GM23248 (cell line): Measurements from ENCODE around the gene NOL8. TPM values are rescaled to one million over a fixed set of nuclear protein-coding genes. Genes with fewer than 3 reads are reported as not detected.

ENCODE experiments used
- DNase-seq: peaks from one replicate; pipeline ENCODE4 v3.0.0-alpha.2; 2015
- H2AFZ ChIP-seq: fragments of 200-600 bp; sonication (generic); 2 replicates; pipeline ENCODE4 v1.6.1; 2016; ENCODE audit warnings: antibody characterized with exemption
- H3F3A ChIP-seq: fragments of 200-600 bp; sonication (generic); 2 replicates; pipeline ENCODE4 v1.6.1; 2016; ENCODE audit warnings: mild to moderate bottlenecking, antibody characterized with exemption, mixed run types; ENCODE audit not compliant: insufficient read depth
- H3K27ac ChIP-seq: fragments of 200-600 bp; sonication (generic); 2 replicates; pipeline ENCODE4 v1.5.1; 2016; ENCODE audit warnings: mild to moderate bottlenecking
- H3K27me3 ChIP-seq: fragments of 200-600 bp; sonication (generic); replicated peaks from 2 replicates; pipeline ENCODE4 v1.6.1; 2016; ENCODE audit warnings: mild to moderate bottlenecking; ENCODE audit not compliant: insufficient read depth
- H3K36me3 ChIP-seq: fragments of 200-600 bp; sonication (generic); 2 replicates; pipeline ENCODE4 v1.6.1; 2016; ENCODE audit warnings: low read depth, mild to moderate bottlenecking
- H3K4me1 ChIP-seq: fragments of 200-600 bp; sonication (generic); 2 replicates; pipeline ENCODE4 v1.6.1; 2016; ENCODE audit warnings: mild to moderate bottlenecking; ENCODE audit not compliant: insufficient read depth
- H3K4me2 ChIP-seq: fragments of 200-600 bp; sonication (generic); one replicate; pipeline ENCODE4 v1.6.1; 2016; ENCODE audit warnings: mild to moderate bottlenecking; ENCODE audit not compliant: unreplicated experiment
- H3K4me3 ChIP-seq: fragments of 200-600 bp; sonication (generic); 2 replicates; pipeline ENCODE4 v1.5.1; 2016; ENCODE audit warnings: mild to moderate bottlenecking
- H3K79me2 ChIP-seq: fragments of 200-600 bp; sonication (generic); 2 replicates; pipeline ENCODE4 v1.6.1; 2016; ENCODE audit warnings: mild to moderate bottlenecking; ENCODE audit not compliant: insufficient read depth
- H3K9ac ChIP-seq: fragments of 200-600 bp; sonication (generic); 2 replicates; pipeline ENCODE4 v1.6.1; 2016; ENCODE audit warnings: mild to moderate bottlenecking
- H3K9me2 ChIP-seq: fragments of 200-600 bp; sonication (generic); 2 replicates; pipeline ENCODE4 v1.6.1; 2016; ENCODE audit warnings: mixed run types, mild to moderate bottlenecking, moderate library complexity; ENCODE audit not compliant: insufficient read depth
- H3K9me3 ChIP-seq: fragments of 200-600 bp; sonication (generic); one replicate; pipeline ENCODE4 v1.6.1; 2017; ENCODE audit warnings: low read depth
- H4K20me1 ChIP-seq: fragments of 200-600 bp; sonication (generic); 2 replicates; pipeline ENCODE4 v1.6.0; 2016; ENCODE audit not compliant: insufficient read depth
- EZH2 ChIP-seq: fragments of 200-600 bp; sonication (generic); IDR thresholded peaks from 2 replicates; pipeline ENCODE4 v1.6.1; 2018; ENCODE audit warnings: antibody characterized with exemption, mild to moderate bottlenecking; ENCODE audit not compliant: insufficient read depth, poor library complexity, severe bottlenecking
- EZH2phosphoT487 ChIP-seq: fragments of 200-600 bp; sonication (generic); IDR thresholded peaks from 2 replicates; pipeline ENCODE4 v1.6.1; 2018; ENCODE audit warnings: antibody characterized with exemption, moderate library complexity, mild to moderate bottlenecking, low read depth; ENCODE audit not compliant: insufficient read depth
- WGBS, 2 experiments: methylation state at CpG; one replicate each; pipeline ENCODE4 v1.1.6; 2015 to 2017; ENCODE audit warnings: low lambda C conversion rate in 2 of 2, low coverage in 1 of 2; ENCODE audit errors: missing lambda C conversion rate in 2 of 2; 5-methylcytosine and 5-hydroxymethylcytosine counted together
- in situ Hi-C: fragments of 300-500 bp; cut with MboI; formaldehyde crosslinking; loops from 2 replicates; pipeline ENCODE4 v1.15.0; 2020
- polyA plus RNA-seq: library from polyadenylated mRNA; unstranded; fragments of >200 nt; fragmentation: Nextera tagmentation; extraction: Ambion mirVana; gene quantifications from 2 replicates; pipeline ENCODE4 v1.2.1, GENCODE V29; 2016
- total RNA-seq: library from RNA; depleted of rRNA; stranded (reverse); fragments of >200 nt; shearing (Covaris generic); gene quantifications from 2 replicates; pipeline ENCODE4 v1.2.3, GENCODE V29; 2014

The NOL8 gene
- total and polyA plus RNA-seq, 2 experiments from 2014 or later, result 10.4 to 30.3 TPM

GRCh38 chr9:92293452-92294296 is 31.5 kb downstream of the NOL8 start, which contains the start of gene IARS1:
Gene IARS1, minus strand, starts transcription at chr9:92293697. Its CDS starts 4,278 bp downstream, at chr9:92289419.
- Histone ChIP-seq H2AFZ (peak within 1 kb of the TSS; percentile 84), H3K79me2 (peaks cover 59% of the 10 kb centered on the region), H3K4me2 (peak within 1 kb of the TSS; percentile 92), H3K36me3 (peaks cover 30% of the 10 kb centered on the region), H3K4me1 (peaks cover 39% of the 10 kb centered on the region), H3K9me3 (no peaks in the 10 kb centered on the region), H3F3A (peaks cover 66% of the 10 kb centered on the region), H3K27ac (peak within 1 kb of the TSS; percentile 86), H3K27me3 (no peaks in the 10 kb centered on the region), H3K9ac (peak within 1 kb of the TSS; percentile 97), H4K20me1 (peaks cover 11% of the 10 kb centered on the region; the same call in 1 of the 2 replicates), H3K4me3 (peak within 1 kb of the TSS; percentile 97), H3K9me2 (no peaks in the 10 kb centered on the region)
- peak; percentile 98 for DNase-seq
- in situ Hi-C loops, result no loop called here
- TF ChIP-seq EZH2phosphoT487, result no peak
- no peak for TF ChIP-seq EZH2
- 0 to 1% methylated on average over 63 of the region's 63 CpGs for WGBS, 2 experiments

GRCh38 chr9:92293075-92293354 is 32.1 kb downstream of the NOL8 start:
- TF ChIP-seq EZH2phosphoT487 (no peak), EZH2 (no peak)
- Histone ChIP-seq H3K9me3 (no peaks in the 10 kb centered on the region), H3F3A (peaks cover 72% of the 10 kb centered on the region), H3K27me3 (no peaks in the 10 kb centered on the region), H3K9ac (peak overlapping the region; percentile 97), H3K79me2 (peaks cover 66% of the 10 kb centered on the region), H3K4me1 (peaks cover 39% of the 10 kb centered on the region), H3K9me2 (no peaks in the 10 kb centered on the region), H3K4me2 (peak overlapping the region; percentile 92), H2AFZ (peak overlapping the region; percentile 66), H4K20me1 (peaks cover 11% of the 10 kb centered on the region; the same call in 1 of the 2 replicates), H3K36me3 (peaks cover 30% of the 10 kb centered on the region), H3K27ac (peak overlapping the region; percentile 86), H3K4me3 (peak overlapping the region; percentile 97)
- 2% methylated on average over 5 of the region's 5 CpGs for WGBS, 2 experiments
- DNase-seq, result no peak
- in situ Hi-C loops, result no loop called here

GRCh38 chr9:92292338-92293074 is 32.6 kb downstream of the NOL8 start:
- peak overlapping the region; percentile 97 for H3K9ac ChIP-seq
- H3K36me3 ChIP-seq, result peaks cover 30% of the 10 kb centered on the region
- in situ Hi-C loops, result no loop called here
- no peak for TF ChIP-seq EZH2phosphoT487
- no peak for TF ChIP-seq EZH2
- H3K4me3 ChIP-seq, result peak overlapping the region; percentile 97
- H2AFZ ChIP-seq, result peak overlapping the region; percentile 66; the same call in 1 of the 2 replicates
- peaks cover 72% of the 10 kb centered on the region for H3F3A ChIP-seq
- no peaks in the 10 kb centered on the region for H3K9me2 ChIP-seq
- peaks cover 39% of the 10 kb centered on the region for H3K4me1 ChIP-seq
- H3K79me2 ChIP-seq, result peaks cover 71% of the 10 kb centered on the region
- H3K4me2 ChIP-seq, result peak overlapping the region; percentile 92
- DNase-seq, result peak; percentile 63
- H3K9me3 ChIP-seq, result no peaks in the 10 kb centered on the region
- WGBS, 2 experiments, result 20 to 23% methylated on average over 8 of the region's 8 CpGs
- no peaks in the 10 kb centered on the region for H3K27me3 ChIP-seq
- H4K20me1 ChIP-seq, result peaks cover 11% of the 10 kb centered on the region; the same call in 1 of the 2 replicates
- peak overlapping the region; percentile 86 for H3K27ac ChIP-seq

- H3K4me3 ChIP-seq, result peak overlapping the region; percentile 97
- TF ChIP-seq EZH2, result no peak
- TF ChIP-seq EZH2phosphoT487, result no peak
- in situ Hi-C loops, result no loop called here
- H3K4me2 ChIP-seq, result peak overlapping the region; percentile 92
- WGBS, 2 experiments, result 88 to 95% methylated on average over 2 of the region's 2 CpGs
- H3K79me2 ChIP-seq, result peaks cover 80% of the 10 kb centered on the region
- DNase-seq, result peak; percentile 9
- peaks cover 71% of the 10 kb centered on the region for H3F3A ChIP-seq
- H3K9me3 ChIP-seq, result no peaks in the 10 kb centered on the region
- peak overlapping the region; percentile 97; the same call in 1 of the 2 replicates for H3K9ac ChIP-seq
- H3K9me2 ChIP-seq, result no peaks in the 10 kb centered on the region
- peaks cover 35% of the 10 kb centered on the region for H3K36me3 ChIP-seq
- no peaks in the 10 kb centered on the region for H3K27me3 ChIP-seq
- no peak overlapping the region for H2AFZ ChIP-seq
- H3K4me1 ChIP-seq, result peaks cover 39% of the 10 kb centered on the region
- H3K27ac ChIP-seq, result peak overlapping the region; percentile 46; the same call in 1 of the 2 replicates
- H4K20me1 ChIP-seq, result peaks cover 11% of the 10 kb centered on the region; the same call in 1 of the 2 replicates
These were observed 33.6 kb downstream of the NOL8 start for GRCh38 chr9:92291577-92291976.
